MCF 10A (cell line): ENCODE data around the gene TMEM139. TPM values are rescaled to one million over a fixed set of nuclear protein-coding genes. Genes with fewer than 3 reads are reported as not detected.
A peak's percentile ranks its signal among the peaks of the same experiment; 100 is the strongest.

Experiments used
- BruUV-seq: library from RNA; stranded (reverse); fragments of 400-500 nt; replicated peaks from 2 replicates; lab custom pipeline; 2021; lab: Mats Ljungman, UMichigan
- CTCF ChIA-PET: fragments of 300-600 bp; sonication (Branson Sonifier 250); formaldehyde crosslinking; extraction: SDS; loops from one replicate; lab custom pipeline; 2021; ENCODE audit warnings: antibody characterized with exemption, inconsistent platforms; lab: Yijun Ruan, JAX
- POLR2A ChIA-PET: fragments of 300-600, 350-650 bp; sonication (Branson Sonifier 250); formaldehyde crosslinking; extraction: SDS; loops from one replicate; lab custom pipeline; 2020; ENCODE audit warnings: antibody characterized with exemption, inconsistent platforms; lab: Yijun Ruan, JAX
- DNase-seq: peaks from one replicate; pipeline ENCODE4 v3.0.0-alpha.2; 2018; ENCODE audit not compliant: unreplicated experiment
- H3K27ac Mint-ChIP-seq: one replicate; pipeline ENCODE4 v1.8.0; 2022; ENCODE audit warnings: mild to moderate bottlenecking, low read depth, mixed read lengths; ENCODE audit not compliant: unreplicated experiment
- H3K27me3 Mint-ChIP-seq: one replicate; pipeline ENCODE4 v1.8.0; 2022; ENCODE audit warnings: mixed read lengths; ENCODE audit not compliant: insufficient read depth, unreplicated experiment
- H3K36me3 Mint-ChIP-seq: one replicate; pipeline ENCODE4 v1.8.0; 2022; ENCODE audit warnings: mild to moderate bottlenecking, moderate library complexity, mixed read lengths; ENCODE audit not compliant: insufficient read depth, unreplicated experiment
- H3K4me1 Mint-ChIP-seq: one replicate; pipeline ENCODE4 v1.8.0; 2022; ENCODE audit warnings: mixed read lengths; ENCODE audit not compliant: insufficient read depth, unreplicated experiment
- H3K4me3 Mint-ChIP-seq: one replicate; pipeline ENCODE4 v1.8.0; 2022; ENCODE audit warnings: mild to moderate bottlenecking, moderate library complexity, mixed read lengths; ENCODE audit not compliant: unreplicated experiment
- H3K9me3 Mint-ChIP-seq: one replicate; pipeline ENCODE4 v1.8.0; 2022; ENCODE audit warnings: mixed read lengths; ENCODE audit not compliant: unreplicated experiment
- CTCF ChIP-seq: fragments of 200-600 bp; IDR thresholded peaks from one replicate; pipeline ENCODE4 v1.8.0; 2022; ENCODE audit warnings: antibody characterized with exemption, mild to moderate bottlenecking; ENCODE audit not compliant: unreplicated experiment
- intact Hi-C: fragments of 100-400 bp; cut with micrococcal nuclease; formaldehyde crosslinking; loops from 2 replicates; pipeline ENCODE4 v1.14.1; 2022
- total RNA-seq: library from RNA; stranded (reverse); gene quantifications from 2 replicates; pipeline ENCODE4 v1.2.3, GENCODE V29; 2022

TMEM139 gene
- total RNA-seq, 1 experiment from 2014 or later, result 9.2 TPM

- ChIA-PET POLR2A (no interaction called here), CTCF (interaction anchor here (0.6 to 1.9 kb wide), 6 partner anchors 10 to 100 kb away, joined by 3 to 8 read pairs (median 4); no protein-coding TSS in a partner anchor)
- Mint-ChIP-seq H3K4me3 (no peak within 1 kb of the TSS), H3K9me3 (no peaks in the 10 kb centered on the region), H3K36me3 (no peaks in the 10 kb centered on the region), H3K27ac (no peak within 1 kb of the TSS), H3K4me1 (peaks cover 19% of the 10 kb centered on the region), H3K27me3 (no peaks in the 10 kb centered on the region)
- intact Hi-C loops, result no loop called here
- TF ChIP-seq CTCF, result no peak
- BruUV-seq, result no TSS peak
- no peak for DNase-seq
These were observed 31.0 kb downstream of the TMEM139 start, which contains the start of gene CLCN1 for GRCh38 chr7:143315776-143316175. Gene CLCN1 (plus strand): TSS chr7:143316111. CDS start chr7:143316213, 102 bp downstream.

- H3K4me3 Mint-ChIP-seq, result no peak overlapping the region
- peaks cover 23% of the 10 kb centered on the region for H3K4me1 Mint-ChIP-seq
- intact Hi-C loops, result no loop called here
- no peaks in the 10 kb centered on the region for H3K27me3 Mint-ChIP-seq
- ChIA-PET POLR2A (no interaction called here), CTCF (interaction anchor here (1.2 to 1.9 kb wide), 3 partner anchors 11 to 76 kb away, joined by 3 to 8 read pairs (median 4); no protein-coding TSS in a partner anchor)
- no TSS peak for BruUV-seq
- TF ChIP-seq CTCF, result no peak
- H3K27ac Mint-ChIP-seq, result no peak overlapping the region
- peaks cover 2% of the 10 kb centered on the region for H3K36me3 Mint-ChIP-seq
- no peaks in the 10 kb centered on the region for H3K9me3 Mint-ChIP-seq
- DNase-seq, result no peak
These were observed 31.7 kb downstream of the TMEM139 start for GRCh38 chr7:143316492-143316891.

- Mint-ChIP-seq H3K4me3 (peak overlapping the region; percentile 25), H3K4me1 (peaks cover 26% of the 10 kb centered on the region), H3K27me3 (no peaks in the 10 kb centered on the region), H3K9me3 (no peaks in the 10 kb centered on the region), H3K27ac (peak overlapping the region; percentile 91), H3K36me3 (peaks cover 5% of the 10 kb centered on the region)
- peak; percentile 82 for DNase-seq
- ChIA-PET CTCF (interaction anchor here (0.6 to 3.1 kb wide), 10 partner anchors 9 to 80 kb away, joined by 3 to 13 read pairs (median 4); partner anchors contain the start of gene GSTK1), POLR2A (interaction anchor here (0.6 to 1.4 kb wide), 5 partner anchors 12 to 61 kb away, joined by 3 to 7 read pairs (median 4); partner anchors contain the start of gene CASP2)
- intact Hi-C loops, result loop anchor here (1.0 kb wide), 1 partner anchor 7 kb away; no protein-coding TSS in a partner anchor
- no peak for TF ChIP-seq CTCF
- BruUV-seq, result no TSS peak
These were observed 33.9 kb downstream of the TMEM139 start for GRCh38 chr7:143318661-143319060.

- peak; percentile 82 for DNase-seq
- H3K4me1 Mint-ChIP-seq, result peaks cover 26% of the 10 kb centered on the region
- no TSS peak for BruUV-seq
- POLR2A ChIA-PET, result interaction anchor here (0.7 to 2.9 kb wide), 3 partner anchors 10 to 59 kb away, joined by 3 to 8 read pairs (median 3); no protein-coding TSS in a partner anchor
- no peaks in the 10 kb centered on the region for H3K27me3 Mint-ChIP-seq
- CTCF ChIA-PET, result interaction anchor here (0.6 to 1.2 kb wide), 6 partner anchors 11 to 318 kb away, joined by 3 to 4 read pairs (median 3); no protein-coding TSS in a partner anchor
- peaks cover 5% of the 10 kb centered on the region for H3K36me3 Mint-ChIP-seq
- no peak overlapping the region for H3K27ac Mint-ChIP-seq
- H3K4me3 Mint-ChIP-seq, result no peak overlapping the region
- intact Hi-C loops, result loop anchor here (2.0 kb wide), 3 partner anchors 60 to 96 kb away; partner anchors contain the start of genes EPHA1 and ZYX
- no peaks in the 10 kb centered on the region for H3K9me3 Mint-ChIP-seq
- no peak for TF ChIP-seq CTCF
These were observed 35.9 kb downstream of the TMEM139 start for GRCh38 chr7:143320620-143321019.
